Karpas-422 (cell line): Measurements from ENCODE around the gene RNU6-7. TPM values are rescaled to one million over a fixed set of nuclear protein-coding genes. Genes with fewer than 3 reads are reported as not detected.

Experiments
- DNase-seq: peaks from one replicate; pipeline ENCODE4 v3.0.0-alpha.2; 2015
- H2AFZ ChIP-seq: fragments of 200-600 bp; sonication (generic); 2 replicates; pipeline ENCODE4 v1.6.1; 2014; ENCODE audit warnings: antibody characterized with exemption, low read length, mixed read lengths
- H3K27ac ChIP-seq: fragments of 200-600 bp; sonication (generic); 2 replicates; pipeline ENCODE4 v1.5.1; 2014; ENCODE audit warnings: mild to moderate bottlenecking, low read length, moderate library complexity
- H3K27me3 ChIP-seq: fragments of 200-600 bp; sonication (generic); 2 replicates; pipeline ENCODE4 v1.6.1; 2014; ENCODE audit warnings: low read length, mixed read lengths
- H3K36me3 ChIP-seq: fragments of 200-600 bp; sonication (generic); 2 replicates; pipeline ENCODE4 v1.6.1; 2014; ENCODE audit warnings: low read length, mixed read lengths; ENCODE audit not compliant: insufficient read depth
- H3K4me1 ChIP-seq: fragments of 200-600 bp; sonication (generic); 2 replicates; pipeline ENCODE4 v1.6.1; 2014; ENCODE audit warnings: mild to moderate bottlenecking, low read length, mixed read lengths
- H3K4me2 ChIP-seq: fragments of 200-600 bp; sonication (generic); 2 replicates; pipeline ENCODE4 v1.6.1; 2014; ENCODE audit warnings: low read length, low read depth, mild to moderate bottlenecking; ENCODE audit not compliant: poor library complexity, severe bottlenecking
- H3K4me3 ChIP-seq: fragments of 200-600 bp; sonication (generic); 2 replicates; pipeline ENCODE4 v1.5.1; 2014; ENCODE audit warnings: mild to moderate bottlenecking, antibody characterized with exemption, low read length, mixed read lengths
- H3K79me2 ChIP-seq: fragments of 200-600 bp; sonication (generic); 2 replicates; pipeline ENCODE4 v1.6.1; 2014; ENCODE audit warnings: mild to moderate bottlenecking, low read length, mixed read lengths
- H3K9ac ChIP-seq: fragments of 200-600 bp; sonication (generic); 2 replicates; pipeline ENCODE4 v1.6.0; 2014; ENCODE audit warnings: low read length
- H3K9me2 ChIP-seq: fragments of 200-600 bp; sonication (generic), shearing (Covaris generic); replicated peaks from 2 replicates; pipeline ENCODE4 v1.6.0; 2014; ENCODE audit warnings: mild to moderate bottlenecking, low read length, moderate library complexity; ENCODE audit not compliant: insufficient read depth
- H3K9me3 ChIP-seq: fragments of 300-700, 200-600 bp; sonication (generic); 2 replicates; pipeline ENCODE4 v1.6.1; 2014; ENCODE audit warnings: low read length, mixed read lengths
- H4K20me1 ChIP-seq: fragments of 200-600 bp; sonication (generic); 2 replicates; pipeline ENCODE4 v1.6.1; 2014; ENCODE audit warnings: mild to moderate bottlenecking, antibody characterized with exemption, low read length, low read depth; ENCODE audit not compliant: insufficient read depth
- total RNA-seq: library from RNA; depleted of rRNA; stranded (reverse); fragments of >200 nt; shearing (Covaris generic); gene quantifications from 2 replicates; pipeline ENCODE4 v1.2.3, GENCODE V29; 2014; ENCODE audit warnings: low replicate concordance

Gene RNU6-7
- total RNA-seq, 1 experiment from 2014 or later: not detected

GRCh38 chr14:32209471-32209870 is 7.6 kb downstream of the RNU6-7 start:
- no peak for DNase-seq
- Histone ChIP-seq H2AFZ (no peak overlapping the region), H3K79me2 (no peaks in the 10 kb centered on the region), H3K27ac (no peak overlapping the region), H3K4me1 (peaks cover 9% of the 10 kb centered on the region), H3K36me3 (no peaks in the 10 kb centered on the region), H3K4me2 (no peak overlapping the region), H3K9me3 (no peaks in the 10 kb centered on the region), H4K20me1 (no peaks in the 10 kb centered on the region), H3K9ac (no peak overlapping the region), H3K9me2 (no peaks in the 10 kb centered on the region), H3K4me3 (no peak overlapping the region), H3K27me3 (no peaks in the 10 kb centered on the region)

DNA sequence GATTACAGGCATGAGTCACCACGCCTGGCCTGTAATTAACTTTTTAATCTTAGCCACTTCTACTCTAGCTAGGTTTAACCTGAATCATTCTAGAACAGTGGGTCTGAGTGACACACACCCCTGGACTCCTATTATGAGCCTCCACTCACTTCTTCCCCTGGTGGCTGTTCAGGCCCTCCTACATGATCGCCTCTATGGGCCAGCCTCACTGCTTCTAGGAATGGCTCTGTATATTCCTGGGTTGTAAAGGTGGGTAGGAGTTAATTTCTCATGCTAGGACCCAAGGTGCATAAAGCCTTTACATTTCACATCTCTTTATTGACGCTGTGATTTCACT is 9.2 kb downstream of the RNU6-7 start:
- Histone ChIP-seq H3K4me2 (no peak overlapping the region), H3K27ac (no peak overlapping the region), H4K20me1 (no peaks in the 10 kb centered on the region), H3K9ac (no peak overlapping the region), H3K9me2 (no peaks in the 10 kb centered on the region), H3K4me1 (0 out of 2 replicates have a peak, but pooled peaks cover 2% of the 10 kb centered on the region), H3K4me3 (no peak overlapping the region), H2AFZ (no peak overlapping the region), H3K27me3 (no peaks in the 10 kb centered on the region), H3K9me3 (no peaks in the 10 kb centered on the region), H3K36me3 (no peaks in the 10 kb centered on the region), H3K79me2 (no peaks in the 10 kb centered on the region)
- DNase-seq: no peak

DNA sequence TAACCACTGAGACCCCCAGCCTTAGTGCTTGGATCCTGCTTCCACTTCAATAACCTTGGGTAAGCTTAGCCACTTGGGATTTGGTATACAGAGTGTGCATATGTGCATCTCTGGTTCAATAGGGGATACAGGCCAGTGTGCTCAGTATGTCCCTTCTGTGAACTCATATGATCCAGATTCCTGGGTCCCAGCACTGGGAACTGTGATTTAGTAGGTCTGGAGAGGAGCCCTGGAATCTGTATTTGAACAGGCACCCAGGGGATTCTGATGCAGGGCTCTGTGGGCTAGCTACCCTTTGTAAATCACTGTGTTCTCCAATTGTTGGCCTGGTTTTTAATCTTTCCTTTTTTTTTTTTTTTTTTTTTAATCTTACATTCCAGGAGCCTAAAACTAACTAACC is 11.0 kb downstream of the RNU6-7 start:
- Histone ChIP-seq H3K9me2 (no peaks in the 10 kb centered on the region), H4K20me1 (no peaks in the 10 kb centered on the region), H3K79me2 (no peaks in the 10 kb centered on the region), H3K9ac (no peak overlapping the region), H2AFZ (no peak overlapping the region), H3K4me1 (no peaks in the 10 kb centered on the region), H3K4me2 (no peak overlapping the region), H3K27me3 (no peaks in the 10 kb centered on the region), H3K9me3 (no peaks in the 10 kb centered on the region), H3K27ac (no peak overlapping the region), H3K36me3 (no peaks in the 10 kb centered on the region), H3K4me3 (no peak overlapping the region)
- no peak for DNase-seq

DNA sequence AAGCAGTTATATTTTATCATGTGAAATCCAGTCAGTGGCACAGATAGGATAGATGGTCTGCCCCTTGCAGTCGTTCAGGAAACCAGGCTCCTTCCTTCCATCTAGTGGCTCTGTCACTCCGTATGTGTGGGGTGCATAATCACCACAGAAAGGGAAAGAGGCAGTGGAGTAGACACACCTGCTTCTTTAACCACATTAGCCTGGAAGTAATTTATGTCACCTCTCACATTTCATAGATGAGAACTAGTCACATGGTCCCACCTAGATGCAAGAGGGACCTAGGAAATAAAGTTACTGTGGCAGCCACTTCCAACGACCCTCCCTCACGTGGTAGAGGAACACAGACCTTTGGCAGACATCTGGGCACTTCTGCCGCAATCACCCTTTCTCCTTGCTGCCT is 15.5 kb downstream of the RNU6-7 start:
- Histone ChIP-seq H3K27ac (no peak overlapping the region), H3K79me2 (no peaks in the 10 kb centered on the region), H3K9me2 (no peaks in the 10 kb centered on the region), H3K27me3 (no peaks in the 10 kb centered on the region), H4K20me1 (no peaks in the 10 kb centered on the region), H2AFZ (no peak overlapping the region), H3K4me3 (no peak overlapping the region), H3K9me3 (no peaks in the 10 kb centered on the region), H3K36me3 (no peaks in the 10 kb centered on the region), H3K4me1 (no peaks in the 10 kb centered on the region), H3K4me2 (no peak overlapping the region), H3K9ac (no peak overlapping the region)
- no peak for DNase-seq

DNA sequence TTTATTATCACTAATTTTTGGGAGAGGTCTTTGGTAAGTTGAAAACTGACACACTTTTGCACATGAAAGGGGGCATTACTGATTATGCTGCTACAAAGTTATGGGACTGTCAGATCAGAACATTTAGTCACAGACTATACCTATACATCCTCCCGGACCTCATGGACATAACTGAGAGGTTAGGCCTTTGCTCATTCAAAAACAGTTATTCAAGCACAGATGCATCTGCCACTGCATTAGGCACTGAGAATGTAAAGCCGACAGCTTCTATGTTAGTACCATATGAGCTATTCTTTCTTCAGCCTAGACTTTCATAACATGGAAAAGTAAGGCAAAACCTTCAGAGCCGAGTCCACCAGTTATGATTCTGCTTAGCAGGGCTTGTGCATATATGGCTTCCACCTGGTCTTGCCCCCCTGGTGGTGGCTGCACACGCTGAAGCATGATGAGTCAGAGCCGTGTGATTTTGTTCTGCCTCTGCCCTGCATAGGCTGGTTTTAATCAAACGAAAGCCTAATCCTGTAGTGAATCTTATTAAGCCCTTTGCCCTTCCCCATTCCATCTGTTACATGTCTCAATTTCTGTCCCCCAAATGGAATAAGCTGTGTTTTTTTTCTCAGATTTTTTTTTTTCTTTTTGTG is 23.0 kb downstream of the RNU6-7 start:
- Histone ChIP-seq H3K27me3 (no peaks in the 10 kb centered on the region), H3K4me3 (no peak overlapping the region), H3K4me2 (no peak overlapping the region), H3K9me2 (no peaks in the 10 kb centered on the region), H3K27ac (no peak overlapping the region), H3K9ac (no peak overlapping the region), H3K79me2 (no peaks in the 10 kb centered on the region), H3K4me1 (no peaks in the 10 kb centered on the region), H2AFZ (peak overlapping the region; percentile 11; the same call in 1 of the 2 replicates), H4K20me1 (no peaks in the 10 kb centered on the region), H3K36me3 (no peaks in the 10 kb centered on the region), H3K9me3 (no peaks in the 10 kb centered on the region)
- DNase-seq: peak; percentile 67

GRCh38 chr14:32225378-32225920 is 23.6 kb downstream of the RNU6-7 start:
- Histone ChIP-seq H3K4me3 (no peak overlapping the region), H3K27me3 (no peaks in the 10 kb centered on the region), H3K36me3 (no peaks in the 10 kb centered on the region), H3K9ac (no peak overlapping the region), H3K27ac (no peak overlapping the region), H3K4me2 (no peak overlapping the region), H3K9me2 (no peaks in the 10 kb centered on the region), H3K79me2 (no peaks in the 10 kb centered on the region), H3K4me1 (no peaks in the 10 kb centered on the region), H4K20me1 (no peaks in the 10 kb centered on the region), H2AFZ (no peak overlapping the region), H3K9me3 (no peaks in the 10 kb centered on the region)
- no peak for DNase-seq

DNA sequence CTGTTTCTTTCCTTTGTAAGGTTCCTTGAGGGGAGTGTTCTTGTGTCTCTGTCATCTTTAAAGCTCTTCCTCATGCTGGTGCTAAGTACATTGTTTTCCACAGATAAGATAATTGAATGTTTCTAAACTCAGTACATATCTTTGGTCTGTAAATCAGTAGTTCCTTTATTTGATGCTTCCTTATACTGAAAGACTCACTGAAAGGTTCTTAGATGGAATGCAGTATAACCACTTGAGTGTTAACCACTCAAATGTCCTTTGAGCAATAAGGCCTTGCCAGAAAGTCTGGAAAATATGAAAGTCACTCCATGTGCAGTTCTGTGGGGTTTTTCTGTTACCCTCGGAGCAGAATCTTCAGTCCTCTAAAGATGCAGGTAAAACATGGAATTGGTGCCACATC is 24.2 kb downstream of the RNU6-7 start:
- Histone ChIP-seq H2AFZ (no peak overlapping the region), H3K4me1 (no peaks in the 10 kb centered on the region), H3K4me3 (no peak overlapping the region), H3K4me2 (no peak overlapping the region), H3K9ac (no peak overlapping the region), H3K9me2 (no peaks in the 10 kb centered on the region), H3K27me3 (no peaks in the 10 kb centered on the region), H3K79me2 (no peaks in the 10 kb centered on the region), H4K20me1 (no peaks in the 10 kb centered on the region), H3K9me3 (no peaks in the 10 kb centered on the region), H3K27ac (no peak overlapping the region), H3K36me3 (no peaks in the 10 kb centered on the region)
- no peak for DNase-seq

DNA sequence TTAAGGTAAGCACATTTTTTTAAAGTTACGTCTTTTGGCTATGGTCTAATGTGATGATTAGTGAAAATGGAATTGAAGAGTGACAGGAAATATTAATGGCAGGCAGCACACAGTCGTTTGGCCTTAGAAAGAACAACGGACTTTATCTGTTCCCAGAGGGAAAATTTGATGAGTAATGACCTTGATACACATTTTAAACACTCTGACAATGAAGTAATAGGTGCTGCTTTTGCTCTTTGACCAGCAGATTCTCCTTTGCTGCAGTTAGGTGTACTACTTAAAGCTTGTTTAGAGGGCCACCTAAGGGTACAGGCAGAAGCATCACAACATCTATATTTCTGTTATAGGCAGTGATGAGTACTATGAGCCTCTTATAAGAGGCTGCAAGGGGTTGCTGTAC is 28.3 kb downstream of the RNU6-7 start:
- no peak overlapping the region for H3K4me3 ChIP-seq
- H3K36me3 ChIP-seq: no peaks in the 10 kb centered on the region
- no peak overlapping the region for H2AFZ ChIP-seq
- no peaks in the 10 kb centered on the region for H3K9me3 ChIP-seq
- H3K27me3 ChIP-seq: no peaks in the 10 kb centered on the region
- no peaks in the 10 kb centered on the region for H4K20me1 ChIP-seq
- H3K4me2 ChIP-seq: no peak overlapping the region
- H3K27ac ChIP-seq: no peak overlapping the region
- no peak overlapping the region for H3K9ac ChIP-seq
- no peaks in the 10 kb centered on the region for H3K9me2 ChIP-seq
- no peaks in the 10 kb centered on the region for H3K79me2 ChIP-seq
- H3K4me1 ChIP-seq: no peaks in the 10 kb centered on the region
- DNase-seq: no peak
